ENCODE measurements around the gene SLC14A1. TPM values are rescaled to one million over a fixed set of nuclear protein-coding genes. Genes with fewer than 3 reads are reported as not detected.

Gene SLC14A1
- 29.7 TPM for total RNA-seq
- long read RNA-seq, transcript SLC14A1-217 (3 exons, 554 nt) = major isoform, 8 of 12 reads
- long read RNA-seq, partial matches to known transcripts = 0 of 12 reads
- long read RNA-seq, other reads (novel, unspliced or antisense) = 4 of 12 reads

GRCh38 chr18:45723567-45724355 lies at the start of gene SLC14A1:
Gene SLC14A1, plus strand, starts transcription at chr18:45724181. Its CDS starts 6,140 bp downstream, at chr18:45730321.
- DNase-seq (no peak), ATAC-seq (no peak)
- intact Hi-C loops (cut with micrococcal nuclease) = loop anchor here (10.0 kb wide), 1 partner anchor 111 kb away; no protein-coding TSS in a partner anchor

GRCh38 chr18:45677276-45677807 lies 46.6 kb upstream of the SLC14A1 start:
- no peak for DNase-seq
- intact Hi-C loops (cut with micrococcal nuclease) = loop anchor here (1.0 kb wide), 1 partner anchor 26 kb away; no protein-coding TSS in a partner anchor

GRCh38 chr18:45678441-45678840 lies 45.5 kb upstream of the SLC14A1 start:
- intact Hi-C loops (cut with micrococcal nuclease) = no loop called here
- DNase-seq (no peak), ATAC-seq (no peak)

More at GRCh38 chr18:45677276-45677807, 46.6 kb upstream of the SLC14A1 start:
- no peak for ATAC-seq

- intact Hi-C loops (cut with micrococcal nuclease) = no loop called here
- ATAC-seq (no peak), DNase-seq (no peak)
Observed at GRCh38 chr18:45678850-45679249, 45.1 kb upstream of the SLC14A1 start.

GRCh38 chr18:45680066-45680690 lies 43.8 kb upstream of the SLC14A1 start:
- no peak for ATAC-seq
- DNase-seq = no peak
- intact Hi-C loops (cut with micrococcal nuclease) = no loop called here

- intact Hi-C loops (cut with micrococcal nuclease) = no loop called here
- ATAC-seq (no peak), DNase-seq (no peak)
Observed at GRCh38 chr18:45682181-45682580, 41.8 kb upstream of the SLC14A1 start.

GRCh38 chr18:45684341-45685115 lies 39.5 kb upstream of the SLC14A1 start:
- no peak for DNase-seq
- no peak for ATAC-seq
- intact Hi-C loops (cut with micrococcal nuclease) = no loop called here

- intact Hi-C loops (cut with micrococcal nuclease) = no loop called here
- ATAC-seq = peak; percentile 41
- peak; percentile 35 for DNase-seq
Observed at GRCh38 chr18:45686891-45687611, 36.9 kb upstream of the SLC14A1 start.

- intact Hi-C loops (cut with micrococcal nuclease) = no loop called here
Observed at GRCh38 chr18:45687621-45688020, 36.4 kb upstream of the SLC14A1 start.

GRCh38 chr18:45688113-45688512 lies 35.9 kb upstream of the SLC14A1 start:
- ATAC-seq = no peak
- DNase-seq = no peak
- intact Hi-C loops (cut with micrococcal nuclease) = no loop called here

More at GRCh38 chr18:45687621-45688020, 36.4 kb upstream of the SLC14A1 start:
- no peak for ATAC-seq
- DNase-seq = no peak

- DNase-seq (no peak), ATAC-seq (no peak)
- intact Hi-C loops (cut with micrococcal nuclease) = no loop called here
Observed at GRCh38 chr18:45688833-45689232, 35.1 kb upstream of the SLC14A1 start.

GRCh38 chr18:45689396-45689795 lies 34.6 kb upstream of the SLC14A1 start:
- DNase-seq = no peak
- intact Hi-C loops (cut with micrococcal nuclease) = no loop called here

GRCh38 chr18:45690975-45691815 lies 32.8 kb upstream of the SLC14A1 start:
- ATAC-seq (peak; percentile 89), DNase-seq (peak; percentile 77)
- intact Hi-C loops (cut with micrococcal nuclease) = no loop called here

More at GRCh38 chr18:45689396-45689795, 34.6 kb upstream of the SLC14A1 start:
- no peak for ATAC-seq

- no peak for ATAC-seq
- intact Hi-C loops (cut with micrococcal nuclease) = no loop called here
Observed at GRCh38 chr18:45691816-45692179, 32.2 kb upstream of the SLC14A1 start.

GRCh38 chr18:45702708-45703265 lies 21.2 kb upstream of the SLC14A1 start:
- ATAC-seq = no peak
- intact Hi-C loops (cut with micrococcal nuclease) = no loop called here

More at GRCh38 chr18:45691816-45692179, 32.2 kb upstream of the SLC14A1 start:
- DNase-seq = no peak

GRCh38 chr18:45708831-45709230 lies 15.2 kb upstream of the SLC14A1 start:
- intact Hi-C loops (cut with micrococcal nuclease) = no loop called here
- DNase-seq (no peak), ATAC-seq (no peak)

More at GRCh38 chr18:45702708-45703265, 21.2 kb upstream of the SLC14A1 start:
- DNase-seq = no peak

- DNase-seq = no peak
- intact Hi-C loops (cut with micrococcal nuclease) = no loop called here
- ATAC-seq = no peak
Observed at GRCh38 chr18:45712061-45712460, 11.9 kb upstream of the SLC14A1 start.

All from left ventricle myocardium superior (tissue), 1 donor.